GM12874 (cell line): ENCODE results near the gene TRAPPC2.

Experiments used
- CTCF ChIP-seq: IDR thresholded peaks from 2 replicates; pipeline ENCODE4 v1.5.1; 2011; ENCODE audit warnings: low read depth, mild to moderate bottlenecking, control low read depth, low read length, moderate library complexity; ENCODE audit not compliant: insufficient read depth

The TRAPPC2 gene

GRCh38 chrX:13756381-13756780 is 22.0 kb upstream of the TRAPPC2 start:
- TF ChIP-seq CTCF, result no peak

GRCh38 chrX:13755254-13755653 is 20.8 kb upstream of the TRAPPC2 start:
- no peak for TF ChIP-seq CTCF

GRCh38 chrX:13754765-13755164 is 20.3 kb upstream of the TRAPPC2 start:
- no peak for TF ChIP-seq CTCF

GRCh38 chrX:13752646-13753045 is 18.2 kb upstream of the TRAPPC2 start:
- TF ChIP-seq CTCF, result no peak

GRCh38 chrX:13752141-13752540 is 17.7 kb upstream of the TRAPPC2 start:
- no peak for TF ChIP-seq CTCF

GRCh38 chrX:13750812-13751211 is 16.4 kb upstream of the TRAPPC2 start:
- no peak for TF ChIP-seq CTCF

GRCh38 chrX:13750204-13750603 is 15.8 kb upstream of the TRAPPC2 start:
- peak; percentile 28; the same call in 1 of the 2 replicates for TF ChIP-seq CTCF

- TF ChIP-seq CTCF, result no peak
Measured at GRCh38 chrX:13748486-13748885, 14.1 kb upstream of the TRAPPC2 start.
